SK-N-SH treated with all-trans-retinoic acid at 6 μM for 48 hours (cell line): Measurements from ENCODE around the gene EHBP1.

Experiments
- ATAC-seq: fragments of 200-7000 bp; cut with Tn5 transposase; 3 replicates; pipeline ENCODE4 v1.9.1; 2020; ENCODE audit warnings: mild to moderate bottlenecking, moderate library complexity
- ARNTL ChIP-seq: fragments of 450-650 bp; formaldehyde crosslinking; IDR thresholded peaks from 2 replicates; pipeline ENCODE4 v1.5.0; 2020; ENCODE audit warnings: low read depth, mild to moderate bottlenecking, moderate library complexity, borderline replicate concordance
- BACH2 ChIP-seq: fragments of 250-450 bp; sonication (Bioruptor Pico); IDR thresholded peaks from 2 replicates; pipeline ENCODE4 v1.9.0; 2021; ENCODE audit warnings: mild to moderate bottlenecking, borderline replicate concordance
- CSDC2 ChIP-seq: fragments of 250-450 bp; sonication (Bioruptor Pico); IDR thresholded peaks from 2 replicates; pipeline ENCODE4 v1.5.0; 2020; ENCODE audit warnings: mild to moderate bottlenecking, moderate library complexity
- ESRRG ChIP-seq: fragments of 250-450 bp; sonication (Bioruptor Pico); IDR thresholded peaks from 2 replicates; pipeline ENCODE4 v1.6.1; 2021; ENCODE audit warnings: mild to moderate bottlenecking
- GLIS3 ChIP-seq: fragments of 250-450 bp; sonication (Bioruptor Pico); IDR thresholded peaks from 2 replicates; pipeline ENCODE4 v1.5.0; 2020; ENCODE audit warnings: mild to moderate bottlenecking, moderate library complexity
- ISL1 ChIP-seq: fragments of 250-450 bp; sonication (Bioruptor Pico); IDR thresholded peaks from 2 replicates; pipeline ENCODE4 v2.1.2; 2022; ENCODE audit warnings: mild to moderate bottlenecking, moderate library complexity
- OSR1 ChIP-seq: fragments of 250-450 bp; sonication (Bioruptor Pico); IDR thresholded peaks from 2 replicates; pipeline ENCODE4 v1.8.0; 2022; ENCODE audit warnings: moderate library complexity, mild to moderate bottlenecking, inconsistent platforms
- POU6F1 ChIP-seq: fragments of 250-450 bp; sonication (Bioruptor Pico); IDR thresholded peaks from 2 replicates; pipeline ENCODE4 v1.8.0; 2021; ENCODE audit warnings: low read depth, mild to moderate bottlenecking, moderate library complexity, borderline replicate concordance
- PPARA ChIP-seq: fragments of 250-450 bp; sonication (Bioruptor Pico); IDR thresholded peaks from 2 replicates; pipeline ENCODE4 v1.5.0; 2020; ENCODE audit warnings: mild to moderate bottlenecking, borderline replicate concordance
- RARB ChIP-seq: fragments of 250-450 bp; sonication (Bioruptor Pico); IDR thresholded peaks from 2 replicates; pipeline ENCODE4 v1.8.0; 2021; ENCODE audit warnings: mild to moderate bottlenecking, moderate library complexity
- SNAI2 ChIP-seq: fragments of 250-450 bp; sonication (Bioruptor Pico); IDR thresholded peaks from 2 replicates; pipeline ENCODE4 v1.5.0; 2020; ENCODE audit warnings: mild to moderate bottlenecking, moderate library complexity
- TCF4 ChIP-seq: fragments of 250-450 bp; sonication (Bioruptor Pico); IDR thresholded peaks from 2 replicates; pipeline ENCODE4 v1.8.0; 2021; ENCODE audit warnings: mild to moderate bottlenecking, moderate library complexity, borderline replicate concordance
- TOX ChIP-seq: fragments of 250-450 bp; sonication (Bioruptor Pico); IDR thresholded peaks from 2 replicates; pipeline ENCODE4 v1.8.0; 2021; ENCODE audit warnings: mild to moderate bottlenecking, moderate library complexity, borderline replicate concordance
- ZC3H10 ChIP-seq: fragments of 250-450 bp; sonication (Bioruptor Pico); IDR thresholded peaks from 2 replicates; pipeline ENCODE4 v1.5.1; 2021; ENCODE audit warnings: mild to moderate bottlenecking, moderate library complexity
- ZFP3 ChIP-seq: fragments of 250-450 bp; sonication (Bioruptor Pico); IDR thresholded peaks from 2 replicates; pipeline ENCODE4 v1.5.0; 2020; ENCODE audit warnings: mild to moderate bottlenecking, moderate library complexity
- ZNF565 ChIP-seq: fragments of 450-650 bp; formaldehyde crosslinking; conservative IDR thresholded peaks from 2 replicates; pipeline ENCODE4 v1.5.0; 2020; ENCODE audit warnings: low read depth, mild to moderate bottlenecking, moderate library complexity
- ZNF70 ChIP-seq: fragments of 450-650 bp; formaldehyde crosslinking; IDR thresholded peaks from 2 replicates; pipeline ENCODE4 v1.5.0; 2020; ENCODE audit warnings: mild to moderate bottlenecking, moderate library complexity
- ZNF8 ChIP-seq: fragments of 450-650 bp; formaldehyde crosslinking; IDR thresholded peaks from 2 replicates; pipeline ENCODE4 v1.5.0; 2020; ENCODE audit warnings: mild to moderate bottlenecking, moderate library complexity
- TF ChIP-seq, protein P1 (sequence below): fragments of 250-450 bp; sonication (Bioruptor Pico); IDR thresholded peaks from 2 replicates; pipeline ENCODE4 v1.5.1; 2020; ENCODE audit warnings: low read depth, mild to moderate bottlenecking, moderate library complexity
- TF ChIP-seq, protein P2 (sequence below): fragments of 250-450 bp; sonication (Bioruptor Pico); IDR thresholded peaks from 2 replicates; pipeline ENCODE4 v1.5.1; 2021; ENCODE audit warnings: mild to moderate bottlenecking, moderate library complexity
- TF ChIP-seq, protein P3 (sequence below): fragments of 250-450 bp; sonication (Bioruptor Pico); IDR thresholded peaks from 2 replicates; pipeline ENCODE4 v1.5.0; 2020; ENCODE audit warnings: mild to moderate bottlenecking, moderate library complexity

Gene EHBP1

GRCh38 chr2:62826953-62827675 is 121.6 kb downstream of the EHBP1 start:
- TF ChIP-seq SNAI2 (CRISPR knock-in tag) (no peak), ZNF8 (CRISPR knock-in tag) (no peak), ARNTL (CRISPR knock-in tag) (no peak), ISL1 (CRISPR knock-in tag) (no peak), POU6F1 (no peak), BACH2 (CRISPR knock-in tag) (no peak), ZC3H10 (CRISPR knock-in tag) (no peak), CSDC2 (CRISPR knock-in tag) (no peak), OSR1 (no peak), ZNF70 (CRISPR knock-in tag) (no peak), PPARA (CRISPR knock-in tag) (no peak), RARB (CRISPR knock-in tag) (no peak), ZNF565 (CRISPR knock-in tag) (no peak), ZFP3 (no peak)
- TF ChIP-seq, protein P1, sequence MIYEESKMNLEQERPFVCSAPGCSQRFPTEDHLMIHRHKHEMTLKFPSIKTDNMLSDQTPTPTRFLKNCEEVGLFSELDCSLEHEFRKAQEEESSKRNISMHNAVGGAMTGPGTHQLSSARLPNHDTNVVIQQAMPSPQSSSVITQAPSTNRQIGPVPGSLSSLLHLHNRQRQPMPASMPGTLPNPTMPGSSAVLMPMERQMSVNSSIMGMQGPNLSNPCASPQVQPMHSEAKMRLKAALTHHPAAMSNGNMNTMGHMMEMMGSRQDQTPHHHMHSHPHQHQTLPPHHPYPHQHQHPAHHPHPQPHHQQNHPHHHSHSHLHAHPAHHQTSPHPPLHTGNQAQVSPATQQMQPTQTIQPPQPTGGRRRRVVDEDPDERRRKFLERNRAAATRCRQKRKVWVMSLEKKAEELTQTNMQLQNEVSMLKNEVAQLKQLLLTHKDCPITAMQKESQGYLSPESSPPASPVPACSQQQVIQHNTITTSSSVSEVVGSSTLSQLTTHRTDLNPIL (CRISPR knock-in tag): no peak
- TF ChIP-seq, protein P2, sequence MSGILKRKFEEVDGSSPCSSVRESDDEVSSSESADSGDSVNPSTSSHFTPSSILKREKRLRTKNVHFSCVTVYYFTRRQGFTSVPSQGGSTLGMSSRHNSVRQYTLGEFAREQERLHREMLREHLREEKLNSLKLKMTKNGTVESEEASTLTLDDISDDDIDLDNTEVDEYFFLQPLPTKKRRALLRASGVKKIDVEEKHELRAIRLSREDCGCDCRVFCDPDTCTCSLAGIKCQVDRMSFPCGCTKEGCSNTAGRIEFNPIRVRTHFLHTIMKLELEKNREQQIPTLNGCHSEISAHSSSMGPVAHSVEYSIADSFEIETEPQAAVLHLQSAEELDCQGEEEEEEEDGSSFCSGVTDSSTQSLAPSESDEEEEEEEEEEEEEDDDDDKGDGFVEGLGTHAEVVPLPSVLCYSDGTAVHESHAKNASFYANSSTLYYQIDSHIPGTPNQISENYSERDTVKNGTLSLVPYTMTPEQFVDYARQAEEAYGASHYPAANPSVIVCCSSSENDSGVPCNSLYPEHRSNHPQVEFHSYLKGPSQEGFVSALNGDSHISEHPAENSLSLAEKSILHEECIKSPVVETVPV (CRISPR knock-in tag): no peak
- TF ChIP-seq, protein P3, sequence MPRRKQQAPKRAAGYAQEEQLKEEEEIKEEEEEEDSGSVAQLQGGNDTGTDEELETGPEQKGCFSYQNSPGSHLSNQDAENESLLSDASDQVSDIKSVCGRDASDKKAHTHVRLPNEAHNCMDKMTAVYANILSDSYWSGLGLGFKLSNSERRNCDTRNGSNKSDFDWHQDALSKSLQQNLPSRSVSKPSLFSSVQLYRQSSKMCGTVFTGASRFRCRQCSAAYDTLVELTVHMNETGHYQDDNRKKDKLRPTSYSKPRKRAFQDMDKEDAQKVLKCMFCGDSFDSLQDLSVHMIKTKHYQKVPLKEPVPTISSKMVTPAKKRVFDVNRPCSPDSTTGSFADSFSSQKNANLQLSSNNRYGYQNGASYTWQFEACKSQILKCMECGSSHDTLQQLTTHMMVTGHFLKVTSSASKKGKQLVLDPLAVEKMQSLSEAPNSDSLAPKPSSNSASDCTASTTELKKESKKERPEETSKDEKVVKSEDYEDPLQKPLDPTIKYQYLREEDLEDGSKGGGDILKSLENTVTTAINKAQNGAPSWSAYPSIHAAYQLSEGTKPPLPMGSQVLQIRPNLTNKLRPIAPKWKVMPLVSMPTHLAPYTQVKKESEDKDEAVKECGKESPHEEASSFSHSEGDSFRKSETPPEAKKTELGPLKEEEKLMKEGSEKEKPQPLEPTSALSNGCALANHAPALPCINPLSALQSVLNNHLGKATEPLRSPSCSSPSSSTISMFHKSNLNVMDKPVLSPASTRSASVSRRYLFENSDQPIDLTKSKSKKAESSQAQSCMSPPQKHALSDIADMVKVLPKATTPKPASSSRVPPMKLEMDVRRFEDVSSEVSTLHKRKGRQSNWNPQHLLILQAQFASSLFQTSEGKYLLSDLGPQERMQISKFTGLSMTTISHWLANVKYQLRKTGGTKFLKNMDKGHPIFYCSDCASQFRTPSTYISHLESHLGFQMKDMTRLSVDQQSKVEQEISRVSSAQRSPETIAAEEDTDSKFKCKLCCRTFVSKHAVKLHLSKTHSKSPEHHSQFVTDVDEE (CRISPR knock-in tag): no peak
- ATAC-seq: no peak

DNA sequence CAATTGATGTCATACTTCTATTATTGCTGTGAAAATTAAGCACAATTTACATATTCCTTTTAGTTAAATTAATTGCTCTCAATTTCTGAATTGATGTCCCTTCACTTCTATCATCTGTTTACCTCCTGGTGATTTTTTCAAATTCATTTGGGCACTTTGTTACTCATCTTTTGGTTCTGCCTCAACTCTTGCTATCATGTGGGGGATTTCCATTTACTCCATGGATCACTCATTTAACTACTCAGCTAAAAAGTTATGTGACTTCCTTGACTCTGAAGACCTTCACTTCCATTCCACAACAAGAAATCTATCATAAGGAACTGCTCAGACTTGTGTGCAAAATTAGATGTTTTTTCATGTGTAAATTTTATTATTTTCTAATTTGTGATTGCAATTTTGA is 126.2 kb downstream of the EHBP1 start:
- no peak for ATAC-seq

More for the DNA sequence above, 126.2 kb downstream of the EHBP1 start:
- TF ChIP-seq CSDC2 (CRISPR knock-in tag) (no peak), ISL1 (CRISPR knock-in tag) (no peak), TCF4 (CRISPR knock-in tag) (no peak), ESRRG (CRISPR knock-in tag) (no peak), ZFP3 (no peak), ZC3H10 (CRISPR knock-in tag) (no peak), TOX (CRISPR knock-in tag) (no peak), ARNTL (CRISPR knock-in tag) (no peak), SNAI2 (CRISPR knock-in tag) (no peak), GLIS3 (CRISPR knock-in tag) (no peak), PPARA (CRISPR knock-in tag) (no peak), ZNF8 (CRISPR knock-in tag) (no peak), RARB (CRISPR knock-in tag) (no peak), BACH2 (CRISPR knock-in tag) (no peak)
- TF ChIP-seq, protein P2 (CRISPR knock-in tag): no peak
- TF ChIP-seq, protein P3 (CRISPR knock-in tag): no peak
